Mammary epithelial cell (primary cell): ENCODE data around the gene C6orf89.

Source experiments
- CTCF ChIP-seq, 2 donors: IDR thresholded peaks in 1 of 2; conservative IDR thresholded peaks in 1 of 2; 2 replicates each; pipeline ENCODE4 v1.5.1; 2011 to 2012; ENCODE audit warnings: inconsistent platforms in 2 of 2, low read length in 2 of 2, mild to moderate bottlenecking in 2 of 2, control low read depth in 1 of 2, low read depth in 1 of 2; ENCODE audit not compliant: insufficient read depth in 1 of 2; ENCODE audit errors: extremely low read depth in 1 of 2
- EZH2 ChIP-seq: IDR thresholded peaks from 2 replicates; pipeline ENCODE4 v1.6.1; 2012; ENCODE audit warnings: low read length, inconsistent platforms, borderline replicate concordance

GRCh38 chr6:36852481-36853147, 33.1 kb upstream of the C6orf89 start:
- no peak for TF ChIP-seq EZH2
- TF ChIP-seq CTCF (conservative IDR thresholded peaks at IDR 0.05 in 1 of 2, IDR thresholded peaks at IDR 0.05 in 1 of 2; ENCODE audit: extremely low read depth in 1 of 2, insufficient read depth in 1 of 2, low read depth in 1 of 2, low read length in 2 of 2): peak in 1 of 2 donors; percentile 13
